GM12891 (cell line): ENCODE measurements around the gene HCN3.

Source experiments
- POLR2AphosphoS5 ChIP-seq: IDR thresholded peaks from 2 replicates; pipeline ENCODE4 v1.6.1; 2011; ENCODE audit warnings: low read depth, low read length, control low read depth
- TAF1 ChIP-seq: IDR thresholded peaks from 2 replicates; pipeline ENCODE4 v1.6.1; 2011; ENCODE audit warnings: low read depth, low read length, control low read depth

DNA sequence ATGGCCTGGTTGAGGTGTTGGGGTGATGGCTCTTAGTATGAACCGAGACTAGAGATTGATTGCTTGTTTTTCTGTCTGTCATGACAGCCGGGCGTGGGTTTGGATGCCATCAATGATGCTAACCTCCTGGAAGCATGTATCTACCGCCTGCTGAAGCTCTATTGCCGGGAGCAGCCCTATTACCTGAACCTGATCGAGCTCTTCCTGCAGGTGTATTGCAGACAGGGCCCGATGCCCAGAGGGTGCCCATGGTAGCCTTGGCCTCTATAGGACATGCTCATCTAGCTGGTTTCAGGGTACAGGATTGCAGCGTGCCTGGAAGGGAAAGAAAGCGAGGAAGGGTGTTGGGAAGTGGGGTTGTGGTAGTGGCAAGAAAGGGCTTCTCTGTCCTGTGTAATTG lies 40.8 kb downstream of the HCN3 start:
- TF ChIP-seq POLR2AphosphoS5: no peak
- TF ChIP-seq TAF1: no peak
